Aorta (tissue), 5 donors: Measurements from ENCODE around the gene ACVR1B. TPM values are rescaled to one million over a fixed set of nuclear protein-coding genes. Genes with fewer than 3 reads are reported as not detected.

ENCODE experiments used
- ATAC-seq: fragments of 200-7000 bp; cut with Tn5 transposase; one replicate; pipeline ENCODE4 v1.9.1; 2022; ENCODE audit warnings: moderate library complexity; ENCODE audit not compliant: low FRiP score
- DNase-seq, 2 donors: peaks; one replicate each; pipeline ENCODE4 v3.0.0-alpha.2; 2020
- H3K27ac ChIP-seq, 2 donors: one replicate each; pipeline ENCODE4 v1.5.1; 2013; ENCODE audit warnings: low read length in 2 of 2, mild to moderate bottlenecking in 2 of 2, moderate library complexity in 2 of 2, control low read depth in 1 of 2, inconsistent platforms in 1 of 2, low read depth in 1 of 2
- H3K27me3 ChIP-seq, 2 donors: one replicate each; pipeline ENCODE4 v1.6.1; 2013; ENCODE audit warnings: control low read depth in 1 of 2, low read length in 1 of 2, mild to moderate bottlenecking in 1 of 2, moderate library complexity in 1 of 2; ENCODE audit not compliant: insufficient read depth in 2 of 2, control insufficient read depth in 1 of 2
- H3K36me3 ChIP-seq, 2 donors: one replicate each; pipeline ENCODE4 v1.6.1; 2013; ENCODE audit warnings: control low read depth in 1 of 2, low read length in 1 of 2, mild to moderate bottlenecking in 1 of 2; ENCODE audit not compliant: insufficient read depth in 2 of 2, control insufficient read depth in 1 of 2
- H3K4me1 ChIP-seq, 2 donors: one replicate each; pipeline ENCODE4 v1.6.1; 2013; ENCODE audit warnings: low read length in 2 of 2, control low read depth in 1 of 2, mild to moderate bottlenecking in 1 of 2, moderate library complexity in 1 of 2; ENCODE audit not compliant: insufficient read depth in 2 of 2, control insufficient read depth in 1 of 2
- H3K4me3 ChIP-seq, 2 donors: one replicate each; pipeline ENCODE4 v1.5.1; 2013; ENCODE audit warnings: low read length in 2 of 2, control low read depth in 1 of 2, mild to moderate bottlenecking in 1 of 2
- H3K9me3 ChIP-seq: one replicate; pipeline ENCODE4 v1.6.1; 2013; ENCODE audit warnings: mild to moderate bottlenecking, low read length; ENCODE audit not compliant: control insufficient read depth
- WGBS, 2 donors: extraction: QIAGEN DNeasy Blood & Tissue Kit; methylation state at CpG; one replicate each; pipeline ENCODE4 v1.1.7; 2013; 5-methylcytosine and 5-hydroxymethylcytosine counted together
- intact Hi-C, 2 donors: fragments of 100-400 bp; cut with DNase I; formaldehyde crosslinking; loops; one replicate each; pipeline versions ENCODE4 v1.14.2 to v1.15.0; 2022
- polyA plus RNA-seq, 2 donors: library from polyadenylated mRNA; stranded (reverse); fragments of 200-250 nt; gene quantifications; one replicate each; pipeline ENCODE4 v1.2.3, GENCODE V29; 2013
- total RNA-seq, 2 donors: library from RNA; stranded (reverse); fragmentation: NEBNext Ultra II Directional; extraction: Animal tissue kit (Norgen Biotek cat#: 25700); gene quantifications; one replicate each; pipeline ENCODE4 v1.2.1, GENCODE V29; 2021
- donor health status: healthy with polysubstance abuse.
- donor health status: Bipolar disorder and iron deficiency.
- donor health status: DM: no; HTN: no; CAD: no.
- donor health status: DM: no; HTN: no; CAD: no.
- donor health status: DM: yes; HTN: yes; CAD: no.

ACVR1B gene
- total and polyA plus RNA-seq, 4 donors, result 2.3 to 24.5 (median 15.4) TPM

DNA sequence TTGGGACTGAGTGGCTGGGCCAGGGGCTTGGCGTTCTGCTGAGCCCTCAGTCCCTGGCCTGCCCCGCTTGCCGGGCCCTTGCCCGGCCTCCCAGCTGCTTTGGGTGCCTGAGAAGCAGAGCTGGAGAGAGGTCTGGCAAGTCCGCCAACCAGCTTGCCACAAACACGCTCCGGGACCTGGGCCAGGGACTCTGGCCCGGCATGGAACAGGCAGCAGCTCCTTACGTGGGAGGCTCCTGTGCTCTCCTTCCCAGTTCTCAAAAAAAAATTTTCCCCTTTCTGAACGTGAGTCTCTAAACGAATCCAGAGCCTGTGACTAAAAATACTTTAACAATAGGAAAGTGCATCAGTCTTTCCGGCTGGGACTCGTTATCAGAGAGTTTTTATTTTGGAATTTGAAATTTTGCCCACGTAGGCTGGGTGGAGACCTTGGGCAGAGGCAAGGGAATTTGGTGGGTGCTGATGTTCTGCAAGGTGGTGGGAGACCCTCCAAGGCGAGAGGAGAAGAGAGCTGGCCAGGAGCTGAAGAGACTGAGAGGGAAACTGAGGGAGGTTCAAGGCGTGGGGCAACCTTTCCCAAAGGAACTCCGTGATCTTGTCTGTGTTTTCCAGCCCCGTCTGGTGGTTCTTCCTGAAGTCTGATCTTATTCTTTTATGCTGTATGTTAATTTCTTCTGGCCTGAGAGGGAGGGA is 92.9 kb downstream of the ACVR1B start:
- H3K4me1 ChIP-seq, result no peaks in the 10 kb centered on the region
- intact Hi-C loops, result no loop called here
- DNase-seq, result peak; percentile 91 to 96

DNA sequence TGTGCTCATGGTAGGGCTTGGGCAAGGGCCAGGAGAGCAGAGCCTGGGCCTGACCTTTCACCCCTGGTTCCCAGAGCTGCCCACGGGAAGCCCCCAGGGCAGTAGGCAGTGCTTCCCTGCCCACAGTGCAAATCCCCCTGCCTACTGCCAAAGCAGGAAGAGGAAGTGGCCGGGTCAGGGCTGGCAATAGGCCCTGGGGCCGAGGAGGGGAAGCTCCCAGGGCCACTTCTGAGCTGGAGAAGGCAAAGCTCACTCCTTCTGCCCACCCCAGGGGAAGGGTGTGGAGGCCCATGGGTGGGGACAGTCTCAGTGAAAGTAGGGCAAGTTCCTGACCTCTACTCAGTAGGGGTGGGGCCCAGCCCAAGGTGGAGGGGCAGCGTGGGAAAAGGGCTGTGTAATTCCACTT is 94.3 kb downstream of the ACVR1B start:
- ATAC-seq, result no peak
- DNase-seq, result peak in 1 of 2 donors; percentile 77
- no peak overlapping the region for H3K4me3 ChIP-seq
- intact Hi-C loops, result no loop called here
- H3K4me1 ChIP-seq, result no peaks in the 10 kb centered on the region
- H3K27me3 ChIP-seq, result no peaks in the 10 kb centered on the region
- no peaks in the 10 kb centered on the region for H3K36me3 ChIP-seq
- no peak overlapping the region for H3K27ac ChIP-seq
- H3K9me3 ChIP-seq, result no peaks in the 10 kb centered on the region
- 51 to 62% methylated on average over 4 of the region's 4 CpGs for WGBS, 2 donors

More for the DNA sequence above, 92.9 kb downstream of the ACVR1B start:
- peak; percentile 87 for ATAC-seq
- WGBS, 2 donors, result 7 to 10% methylated on average over 18 of the region's 18 CpGs
- Histone ChIP-seq H3K27me3 (no peaks in the 10 kb centered on the region), H3K27ac (peak overlapping the region; percentile 88 to 97), H3K9me3 (no peaks in the 10 kb centered on the region), H3K36me3 (no peaks in the 10 kb centered on the region), H3K4me3 (no peak overlapping the region)

Other genes starting within 250 kb of the ACVR1B start
- 1 to 10 TPM; 1.0 to 2.1 TPM for gene FIGNL2, start 103.0 kb upstream of the ACVR1B start, total RNA-seq
- under 1 TPM in 1 of 2 donors, not detected in 1; 0.08 TPM for gene FIGNL2, start 103.0 kb upstream of the ACVR1B start, polyA plus RNA-seq
- under 1 TPM in 1 of 2 donors, not detected in 1; 0.54 TPM for gene ANKRD33, start 63.6 kb upstream of the ACVR1B start, total RNA-seq
- gene ANKRD33, start 63.6 kb upstream of the ACVR1B start, polyA plus RNA-seq, result not detected
- gene ACVRL1, start 44.2 kb upstream of the ACVR1B start, total RNA-seq, result 10 to 100 TPM; 53.6 to 96.9 TPM
- 10 to 100 TPM in 1 of 2 donors, 1 to 10 TPM in 1; 3.4 to 13.5 TPM for gene ACVRL1, start 44.2 kb upstream of the ACVR1B start, polyA plus RNA-seq
- 100 to 1,000 TPM in 1 of 2 donors, 10 to 100 TPM in 1; 64.2 to 129 TPM for gene TAMALIN, start 55.2 kb downstream of the ACVR1B start, total RNA-seq
- gene TAMALIN, start 55.2 kb downstream of the ACVR1B start, polyA plus RNA-seq, result 10 to 100 TPM in 1 of 2 donors, 1 to 10 TPM in 1; 7.1 to 13.8 TPM
- gene NR4A1, start 99.7 kb downstream of the ACVR1B start, total RNA-seq, result 100 to 1,000 TPM; 175 to 677 TPM
- 100 to 1,000 TPM in 1 of 2 donors, 10 to 100 TPM in 1; 48.2 to 392 TPM for gene NR4A1, start 99.7 kb downstream of the ACVR1B start, polyA plus RNA-seq
- 10 to 100 TPM; 28.2 to 32.2 TPM for gene ATG101, start 118.3 kb downstream of the ACVR1B start, total RNA-seq
- gene ATG101, start 118.3 kb downstream of the ACVR1B start, polyA plus RNA-seq, result 10 to 100 TPM; 40.9 to 44.0 TPM
- under 1 TPM in 1 of 2 donors, not detected in 1; 0.84 TPM for gene SMIM41, start 128.0 kb downstream of the ACVR1B start, total RNA-seq
- not detected for gene SMIM41, start 128.0 kb downstream of the ACVR1B start, polyA plus RNA-seq
- gene KRT80, start 240.3 kb downstream of the ACVR1B start, total RNA-seq, result under 1 TPM; 0.12 to 0.71 TPM
- gene KRT80, start 240.3 kb downstream of the ACVR1B start, polyA plus RNA-seq, result under 1 TPM in 1 of 2 donors, not detected in 1; 0.20 TPM